ENCODE results near the gene ARHGAP12.

ARHGAP12 gene

GRCh38 chr10:31921031-31921430 is 7.6 kb downstream of the ARHGAP12 start:
- peaks cover 58% of the 10 kb centered on the region for H3K79me2 ChIP-seq (ENCODE audit: insufficient read depth, low read length)
- H3K9me2 ChIP-seq (replicated peaks; ENCODE audit: insufficient read depth, low read length) = no peaks in the 10 kb centered on the region
- H3K27me3 ChIP-seq (ENCODE audit: low read length) = no peaks in the 10 kb centered on the region
- H3K36me3 ChIP-seq (ENCODE audit: low read length) = no peaks in the 10 kb centered on the region
- no peaks in the 10 kb centered on the region for H3K9me3 ChIP-seq (ENCODE audit: insufficient read depth, low read length)
- H3K27ac ChIP-seq (ENCODE audit: low read depth, low read length) = no peak overlapping the region
- H3F3A ChIP-seq (ENCODE audit: insufficient read depth) = no peaks in the 10 kb centered on the region; the same call in 1 of the 2 replicates
- peaks cover 11% of the 10 kb centered on the region; the same call in 1 of the 2 replicates for H4K20me1 ChIP-seq (ENCODE audit: low read depth, low read length)
- H3K4me3 ChIP-seq (ENCODE audit: insufficient read depth, low read length, poor library complexity, severe bottlenecking) = no peak overlapping the region
- no peak overlapping the region for H2AFZ ChIP-seq (ENCODE audit: low read depth, low read length, severe bottlenecking)
- TF ChIP-seq CTCF (IDR thresholded peaks at IDR 0.05; ENCODE audit: insufficient read depth, low read length, poor library complexity, severe bottlenecking) = no peak
- TF ChIP-seq EZH2phosphoT487 (conservative IDR thresholded peaks at IDR 0.05; ENCODE audit: low read length) = no peak
- H3K9ac ChIP-seq (ENCODE audit: low read length) = no peak overlapping the region
- no peak overlapping the region for H3K4me2 ChIP-seq (ENCODE audit: low read depth, low read length, poor library complexity, severe bottlenecking)

GRCh38 chr10:31920538-31920937 is 8.1 kb downstream of the ARHGAP12 start:
- no peaks in the 10 kb centered on the region for H3K27me3 ChIP-seq (ENCODE audit: low read length)
- no peaks in the 10 kb centered on the region for H3K36me3 ChIP-seq (ENCODE audit: low read length)
- H3K9ac ChIP-seq (ENCODE audit: low read length) = no peak overlapping the region
- no peaks in the 10 kb centered on the region for H3F3A ChIP-seq (ENCODE audit: insufficient read depth)
- TF ChIP-seq CTCF (IDR thresholded peaks at IDR 0.05; ENCODE audit: insufficient read depth, low read length, poor library complexity, severe bottlenecking) (no peak), EZH2phosphoT487 (conservative IDR thresholded peaks at IDR 0.05; ENCODE audit: low read length) (no peak)
- no peak overlapping the region for H3K4me3 ChIP-seq (ENCODE audit: insufficient read depth, low read length, poor library complexity, severe bottlenecking)
- peaks cover 11% of the 10 kb centered on the region; the same call in 1 of the 2 replicates for H4K20me1 ChIP-seq (ENCODE audit: low read depth, low read length)
- H3K9me2 ChIP-seq (replicated peaks; ENCODE audit: insufficient read depth, low read length) = no peaks in the 10 kb centered on the region
- H2AFZ ChIP-seq (ENCODE audit: low read depth, low read length, severe bottlenecking) = no peak overlapping the region
- no peaks in the 10 kb centered on the region for H3K9me3 ChIP-seq (ENCODE audit: insufficient read depth, low read length)
- H3K79me2 ChIP-seq (ENCODE audit: insufficient read depth, low read length) = peaks cover 58% of the 10 kb centered on the region
- H3K4me2 ChIP-seq (ENCODE audit: low read depth, low read length, poor library complexity, severe bottlenecking) = no peak overlapping the region
- H3K27ac ChIP-seq (ENCODE audit: low read depth, low read length) = no peak overlapping the region

DNA sequence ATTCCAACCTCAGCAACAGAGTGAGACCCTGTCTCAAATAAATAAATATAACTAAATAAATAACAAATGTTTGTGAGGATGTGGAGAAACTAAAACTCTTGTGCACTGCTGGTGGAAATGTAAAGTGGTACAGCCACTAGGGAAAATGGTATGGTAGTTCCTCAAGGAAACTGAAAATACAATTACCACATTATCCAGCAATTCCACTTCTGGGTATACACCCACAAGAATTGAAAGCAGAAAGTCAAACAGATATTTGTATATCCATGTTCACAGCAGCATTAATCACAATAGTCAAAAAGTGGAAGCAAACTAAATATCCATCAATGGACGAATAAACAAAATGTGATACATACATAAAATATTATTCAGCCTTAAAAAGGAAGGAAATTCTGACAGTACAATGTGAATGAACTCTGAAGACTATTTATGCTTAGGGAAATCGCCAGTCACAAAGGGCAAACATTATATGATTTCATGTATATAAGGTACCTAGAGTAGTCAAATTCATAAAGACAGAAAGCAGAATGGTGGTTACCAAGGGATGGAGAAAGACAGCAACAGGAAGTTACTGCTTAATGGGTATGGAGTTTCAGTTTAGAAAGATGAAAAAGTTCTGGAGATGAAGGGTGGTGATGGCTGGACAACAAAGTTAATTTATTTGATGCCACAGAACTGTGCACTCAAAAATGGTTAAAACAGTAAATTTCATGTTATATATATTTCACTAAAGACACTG is 9.8 kb downstream of the ARHGAP12 start:
- TF ChIP-seq EZH2phosphoT487 (conservative IDR thresholded peaks at IDR 0.05; ENCODE audit: low read length) = no peak
- H3K27ac ChIP-seq (ENCODE audit: low read depth, low read length) = no peak overlapping the region
- H3K9ac ChIP-seq (ENCODE audit: low read length) = no peak overlapping the region
- peaks cover 64% of the 10 kb centered on the region for H3K79me2 ChIP-seq (ENCODE audit: insufficient read depth, low read length)
- H2AFZ ChIP-seq (ENCODE audit: low read depth, low read length, severe bottlenecking) = no peak overlapping the region
- H3K27me3 ChIP-seq (ENCODE audit: low read length) = no peaks in the 10 kb centered on the region
- no peaks in the 10 kb centered on the region for H3K9me2 ChIP-seq (replicated peaks; ENCODE audit: insufficient read depth, low read length)
- no peak overlapping the region for H3K4me3 ChIP-seq (ENCODE audit: insufficient read depth, low read length, poor library complexity, severe bottlenecking)
- H3K9me3 ChIP-seq (ENCODE audit: insufficient read depth, low read length) = no peaks in the 10 kb centered on the region
- H3K36me3 ChIP-seq (ENCODE audit: low read length) = no peaks in the 10 kb centered on the region
- H3K4me2 ChIP-seq (ENCODE audit: low read depth, low read length, poor library complexity, severe bottlenecking) = no peak overlapping the region
- peaks cover under 1% of the 10 kb centered on the region; the same call in 1 of the 2 replicates for H4K20me1 ChIP-seq (ENCODE audit: low read depth, low read length)
- no peaks in the 10 kb centered on the region for H3F3A ChIP-seq (ENCODE audit: insufficient read depth)

- no peaks in the 10 kb centered on the region for H3K27me3 ChIP-seq (ENCODE audit: low read length)
- H2AFZ ChIP-seq (ENCODE audit: low read depth, low read length, severe bottlenecking) = no peak overlapping the region
- H3F3A ChIP-seq (ENCODE audit: insufficient read depth) = no peaks in the 10 kb centered on the region
- no peak for TF ChIP-seq EZH2phosphoT487 (conservative IDR thresholded peaks at IDR 0.05; ENCODE audit: low read length)
- no peak for TF ChIP-seq CTCF (IDR thresholded peaks at IDR 0.05; ENCODE audit: insufficient read depth, low read length, poor library complexity, severe bottlenecking)
- no peaks in the 10 kb centered on the region for H3K9me2 ChIP-seq (replicated peaks; ENCODE audit: insufficient read depth, low read length)
- H4K20me1 ChIP-seq (ENCODE audit: low read depth, low read length) = no peaks in the 10 kb centered on the region
- H3K36me3 ChIP-seq (ENCODE audit: low read length) = no peaks in the 10 kb centered on the region
- H3K4me3 ChIP-seq (ENCODE audit: insufficient read depth, low read length, poor library complexity, severe bottlenecking) = no peak overlapping the region
- H3K4me2 ChIP-seq (ENCODE audit: low read depth, low read length, poor library complexity, severe bottlenecking) = no peak overlapping the region
- H3K9me3 ChIP-seq (ENCODE audit: insufficient read depth, low read length) = no peaks in the 10 kb centered on the region
- no peak overlapping the region for H3K9ac ChIP-seq (ENCODE audit: low read length)
- H3K27ac ChIP-seq (ENCODE audit: low read depth, low read length) = no peak overlapping the region
- H3K79me2 ChIP-seq (ENCODE audit: insufficient read depth, low read length) = peaks cover 67% of the 10 kb centered on the region
These were observed 14.3 kb downstream of the ARHGAP12 start for GRCh38 chr10:31914370-31914769.

Measured in SU-DHL-6 (cell line).